Activated naive CD4-positive, alpha-beta T cell treated with anti-CD3 and anti-CD28 coated beads for 36 hours (primary cell): ENCODE measurements around the gene SSU72. TPM values are rescaled to one million over a fixed set of nuclear protein-coding genes. Genes with fewer than 3 reads are reported as not detected.
A peak's percentile ranks its signal among the peaks of the same experiment; 100 is the strongest.
"Not testable (repeated sequence)": the region's sequence is repeated elsewhere in the genome, so short reads cannot be mapped to it uniquely, and the experiment has no call there.

Experiments
- CTCF ChIA-PET: fragments of 350-600 bp; sonication (Branson Sonifier 250); formaldehyde crosslinking; loops from one replicate; lab custom pipeline; 2021; ENCODE audit warnings: antibody characterized with exemption; lab: Charles Lee
- DNase-seq: peaks from one replicate; pipeline ENCODE4 v3.0.0-alpha.2; 2020
- H3K27ac Mint-ChIP-seq: one replicate; pipeline ENCODE4 v1.8.0; 2021; ENCODE audit warnings: mild to moderate bottlenecking, mixed read lengths
- H3K27me3 Mint-ChIP-seq: one replicate; pipeline ENCODE4 v1.8.0; 2021; ENCODE audit warnings: low read depth, mixed read lengths
- H3K36me3 Mint-ChIP-seq: one replicate; pipeline ENCODE4 v1.8.0; 2021; ENCODE audit warnings: low read depth, mixed read lengths
- H3K4me1 Mint-ChIP-seq: one replicate; pipeline ENCODE4 v1.8.0; 2021; ENCODE audit warnings: low read depth, mixed read lengths
- H3K4me3 Mint-ChIP-seq: one replicate; pipeline ENCODE4 v1.8.0; 2021; ENCODE audit warnings: mild to moderate bottlenecking, moderate library complexity, mixed read lengths
- H3K9me3 Mint-ChIP-seq: one replicate; pipeline ENCODE4 v1.8.0; 2021; ENCODE audit warnings: mixed read lengths
- intact Hi-C: fragments of 100-400 bp; cut with micrococcal nuclease; formaldehyde crosslinking; loops from one replicate; pipeline ENCODE4 v1.15.1; 2023
- total RNA-seq, 2 experiments: library from RNA; stranded (reverse); gene quantifications; one replicate each; pipeline ENCODE4 v1.2.3, GENCODE V29; 2021

SSU72 gene
- total RNA-seq, 2 experiments from 2014 or later, result 91.6 to 95.9 TPM

- H3K36me3 Mint-ChIP-seq, result peaks cover 11% of the 10 kb centered on the region
- CTCF ChIA-PET, H3K4me1 Mint-ChIP-seq, H3K27ac Mint-ChIP-seq, intact Hi-C loops, H3K9me3 Mint-ChIP-seq, H3K27me3 Mint-ChIP-seq, H3K4me3 Mint-ChIP-seq, DNase-seq: not testable (repeated sequence)
These were observed 54.7 kb downstream of the SSU72 start for GRCh38 chr1:1519805-1520505.

- H3K4me3 Mint-ChIP-seq, CTCF ChIA-PET: not testable (repeated sequence)
These were observed 56.0 kb downstream of the SSU72 start for GRCh38 chr1:1518621-1519007.

GRCh38 chr1:1517973-1518620, 56.6 kb downstream of the SSU72 start:
- Mint-ChIP-seq H3K27ac (no peak overlapping the region), H3K36me3 (peaks cover 9% of the 10 kb centered on the region), H3K27me3 (no peaks in the 10 kb centered on the region), H3K9me3 (no peaks in the 10 kb centered on the region), H3K4me3 (no peak overlapping the region), H3K4me1 (peaks cover 6% of the 10 kb centered on the region)
- no peak for DNase-seq
- intact Hi-C loops, result no loop called here
- CTCF ChIA-PET, result no interaction called here

More at GRCh38 chr1:1518621-1519007, 56.0 kb downstream of the SSU72 start:
- H3K27me3 Mint-ChIP-seq, intact Hi-C loops, H3K4me1 Mint-ChIP-seq, H3K27ac Mint-ChIP-seq, H3K36me3 Mint-ChIP-seq, DNase-seq, H3K9me3 Mint-ChIP-seq: not testable (repeated sequence)

GRCh38 chr1:1516923-1517322, 57.7 kb downstream of the SSU72 start:
- H3K9me3 Mint-ChIP-seq, intact Hi-C loops, H3K27me3 Mint-ChIP-seq, H3K4me3 Mint-ChIP-seq, H3K36me3 Mint-ChIP-seq, DNase-seq, CTCF ChIA-PET, H3K27ac Mint-ChIP-seq, H3K4me1 Mint-ChIP-seq: not testable (repeated sequence)

DNA sequence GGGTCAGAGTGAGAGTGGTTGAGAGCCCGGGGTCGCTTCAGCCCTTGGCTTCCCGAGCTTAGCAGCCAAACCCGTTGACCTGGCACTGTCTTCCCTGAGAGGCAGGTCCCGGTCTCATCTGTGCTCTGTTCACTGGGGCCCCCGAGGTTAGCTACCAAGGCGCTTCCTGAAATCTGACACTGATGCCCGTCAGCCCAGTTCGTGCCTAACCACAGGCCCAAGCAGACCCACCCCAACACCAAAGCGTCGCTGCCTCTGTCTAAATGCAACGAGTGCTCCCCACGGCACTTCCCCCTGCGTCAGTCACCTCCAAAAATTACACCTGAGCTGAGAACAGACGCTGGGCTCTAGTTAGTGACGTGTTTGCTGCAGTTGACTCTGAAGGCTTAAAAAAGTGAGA, 60.3 kb downstream of the SSU72 start:
- H3K36me3 Mint-ChIP-seq, CTCF ChIA-PET: not testable (repeated sequence)
- intact Hi-C loops, result loop anchor here (5.0 kb wide), 1 partner anchor 378 kb away; the partner anchor contains the start of gene GNB1

DNA sequence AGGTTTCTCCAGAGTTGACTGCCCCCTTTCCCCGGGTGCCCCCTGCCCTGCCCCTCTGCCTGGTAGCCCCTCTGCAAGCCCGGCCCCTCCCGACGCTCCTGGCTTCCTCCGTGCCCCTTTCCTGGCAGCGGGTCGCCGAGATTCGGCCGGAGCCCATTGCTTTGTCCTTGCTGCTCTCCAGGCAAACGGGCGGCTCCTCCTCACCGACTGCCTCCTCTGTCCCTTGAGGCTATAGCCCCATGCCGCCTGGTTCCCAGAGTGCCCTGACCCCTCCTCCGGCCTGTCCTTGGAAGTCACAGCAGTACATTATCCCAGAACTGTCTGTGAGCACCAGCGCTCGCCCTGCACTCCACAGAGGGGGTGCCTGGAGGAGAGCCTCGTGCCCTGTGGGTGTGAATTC, 61.0 kb downstream of the SSU72 start:
- intact Hi-C loops, result loop anchor here (2.0 to 5.0 kb wide), 2 partner anchors 115 to 379 kb away; partner anchors contain the start of genes CCNL2 and GNB1
- H3K27ac Mint-ChIP-seq, result not testable (repeated sequence)

More for the DNA sequence above, 60.3 kb downstream of the SSU72 start:
- H3K27ac Mint-ChIP-seq, H3K4me3 Mint-ChIP-seq, DNase-seq, H3K9me3 Mint-ChIP-seq, H3K27me3 Mint-ChIP-seq: not testable (repeated sequence)
- peaks cover 10% of the 10 kb centered on the region for H3K4me1 Mint-ChIP-seq

DNA sequence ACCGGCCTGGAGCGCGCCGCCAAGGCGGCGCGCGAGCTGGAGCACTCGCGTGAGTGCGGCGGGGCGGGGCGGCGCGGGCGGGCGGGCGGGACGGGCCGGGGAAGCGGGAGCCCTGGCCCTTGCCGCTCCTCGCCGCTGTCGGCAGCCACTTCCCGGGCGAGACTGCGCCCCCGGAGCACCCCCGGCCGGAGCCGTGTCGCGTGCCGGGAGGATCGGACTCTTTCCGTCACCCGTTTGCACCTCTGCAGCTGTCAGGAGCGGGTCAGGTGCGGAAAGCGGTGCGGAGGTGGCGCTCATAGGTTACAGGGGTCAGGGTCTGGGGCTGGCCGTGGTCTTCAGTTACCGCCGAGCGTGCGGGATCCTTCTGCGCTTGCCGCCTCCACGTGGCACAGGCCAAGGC, 62.2 kb downstream of the SSU72 start:
- intact Hi-C loops, result loop anchor here (1.0 to 5.0 kb wide), 3 partner anchors 41 to 380 kb away; partner anchors contain the start of genes ATAD3B, CCNL2 and GNB1
- H3K27me3 Mint-ChIP-seq, H3K36me3 Mint-ChIP-seq, DNase-seq, H3K9me3 Mint-ChIP-seq, H3K27ac Mint-ChIP-seq, CTCF ChIA-PET: not testable (repeated sequence)
- peak overlapping the region; percentile 65 for H3K4me3 Mint-ChIP-seq
- peaks cover 10% of the 10 kb centered on the region for H3K4me1 Mint-ChIP-seq

More for the DNA sequence above, 61.0 kb downstream of the SSU72 start:
- H3K27me3 Mint-ChIP-seq, CTCF ChIA-PET, H3K36me3 Mint-ChIP-seq, H3K9me3 Mint-ChIP-seq, DNase-seq: not testable (repeated sequence)
- peak overlapping the region; percentile 73 for H3K4me3 Mint-ChIP-seq
- peaks cover 10% of the 10 kb centered on the region for H3K4me1 Mint-ChIP-seq

GRCh38 chr1:1511533-1512285, 63.0 kb downstream of the SSU72 start, which contains the start of gene ATAD3A:
Gene ATAD3A, plus strand, starts transcription at chr1:1512162. Its CDS starts 107 bp downstream, at chr1:1512269.
- intact Hi-C loops, result loop anchor here (1.0 to 5.0 kb wide), 5 partner anchors 40 to 381 kb away; partner anchors contain the start of genes ATAD3B, CCNL2, GNB1 and SSU72

GRCh38 chr1:1510912-1511532, 63.6 kb downstream of the SSU72 start:
- intact Hi-C loops, result loop anchor here (1.0 to 5.0 kb wide), 3 partner anchors 63 to 381 kb away; partner anchors contain the start of genes GNB1 and SSU72
- H3K4me1 Mint-ChIP-seq, result peaks cover 10% of the 10 kb centered on the region
- no peaks in the 10 kb centered on the region for H3K9me3 Mint-ChIP-seq
- peak overlapping the region; percentile 73 for H3K27ac Mint-ChIP-seq
- peak overlapping the region; percentile 80 for H3K4me3 Mint-ChIP-seq
- peak; percentile 36 for DNase-seq
- no peaks in the 10 kb centered on the region for H3K36me3 Mint-ChIP-seq
- no peaks in the 10 kb centered on the region for H3K27me3 Mint-ChIP-seq
- CTCF ChIA-PET, result no interaction called here

More at GRCh38 chr1:1511533-1512285, 63.0 kb downstream of the SSU72 start, which contains the start of gene ATAD3A:
- Mint-ChIP-seq H3K4me3 (peak within 1 kb of the TSS; percentile 80), H3K9me3 (no peaks in the 10 kb centered on the region), H3K36me3 (no peaks in the 10 kb centered on the region), H3K27ac (peak within 1 kb of the TSS; percentile 73), H3K4me1 (peaks cover 10% of the 10 kb centered on the region), H3K27me3 (no peaks in the 10 kb centered on the region)
- CTCF ChIA-PET, result no interaction called here
- DNase-seq, result peak; percentile 99

- not testable (repeated sequence) for H3K36me3 Mint-ChIP-seq, H3K27me3 Mint-ChIP-seq, H3K4me3 Mint-ChIP-seq, H3K9me3 Mint-ChIP-seq, H3K27ac Mint-ChIP-seq, DNase-seq
- CTCF ChIA-PET, result interaction anchor here (0.7 kb wide), 1 partner anchor 120 kb away, joined by 4 read pairs; no protein-coding TSS in a partner anchor
- intact Hi-C loops, result loop anchor here (5.0 kb wide), 1 partner anchor 202 kb away; the partner anchor contains the start of genes ACAP3 and PUSL1
- H3K4me1 Mint-ChIP-seq, result peaks cover 19% of the 10 kb centered on the region
These were observed 65.2 kb downstream of the SSU72 start for GRCh38 chr1:1509465-1509850.

- H3K27me3 Mint-ChIP-seq, DNase-seq, H3K27ac Mint-ChIP-seq, CTCF ChIA-PET, H3K9me3 Mint-ChIP-seq, H3K4me3 Mint-ChIP-seq, H3K36me3 Mint-ChIP-seq: not testable (repeated sequence)
- intact Hi-C loops, result loop anchor here (5.0 kb wide), 1 partner anchor 202 kb away; the partner anchor contains the start of genes ACAP3 and PUSL1
- peaks cover 19% of the 10 kb centered on the region for H3K4me1 Mint-ChIP-seq
These were observed 65.7 kb downstream of the SSU72 start for GRCh38 chr1:1508775-1509464.
